Stimulated activated CD4-positive, alpha-beta T cell treated with anti-CD3 and anti-CD28 coated beads, Interleukin-12 subunit alpha, Interleukin-12 subunit beta, amount 100 ng/mL, for 24 hours (primary cell): Measurements from ENCODE around the gene IPO11.
A peak's percentile ranks its signal among the peaks of the same experiment; 100 is the strongest.

Experiments
- DNase-seq, 2 experiments: peaks; one replicate each; pipeline ENCODE4 v3.0.0-alpha.2; 2020; ENCODE audit warnings: low read depth in 2 of 2

Gene IPO11

GRCh38 chr5:62412549-62413329 lies at the start of gene IPO11:
Gene IPO11, plus strand, starts transcription at chr5:62412763. Its CDS starts 24,517 bp downstream, at chr5:62437280.
- peak; percentile 98 to 99 for DNase-seq

GRCh38 chr5:62369039-62369438 lies 43.5 kb upstream of the IPO11 start:
- DNase-seq, result no peak

- no peak for DNase-seq
These were observed 41.2 kb upstream of the IPO11 start for GRCh38 chr5:62371409-62371808.

GRCh38 chr5:62372600-62372999 lies 40.0 kb upstream of the IPO11 start:
- DNase-seq, result no peak

GRCh38 chr5:62373382-62373781 lies 39.2 kb upstream of the IPO11 start:
- DNase-seq, result no peak

GRCh38 chr5:62374090-62374489 lies 38.5 kb upstream of the IPO11 start:
- DNase-seq, result no peak

GRCh38 chr5:62375627-62376026 lies 36.9 kb upstream of the IPO11 start:
- no peak for DNase-seq

GRCh38 chr5:62376064-62376463 lies 36.5 kb upstream of the IPO11 start:
- DNase-seq, result no peak

- no peak for DNase-seq
These were observed 27.4 kb upstream of the IPO11 start for GRCh38 chr5:62385131-62385530.

- DNase-seq, result no peak
These were observed 26.7 kb upstream of the IPO11 start for GRCh38 chr5:62385816-62386400.

GRCh38 chr5:62386824-62387223 lies 25.7 kb upstream of the IPO11 start:
- DNase-seq, result no peak

GRCh38 chr5:62395210-62395950 lies 17.2 kb upstream of the IPO11 start:
- DNase-seq, result no peak

GRCh38 chr5:62403411-62404250 lies 8.9 kb upstream of the IPO11 start, which contains the start of gene DIMT1:
Gene DIMT1, minus strand, starts transcription at chr5:62403905. Its CDS starts 133 bp downstream, at chr5:62403772.
- DNase-seq, result peak; percentile 89 to 93

GRCh38 chr5:62413711-62414110 lies 1.1 kb downstream of the IPO11 start:
- no peak for DNase-seq

GRCh38 chr5:62418462-62419076 lies 6.0 kb downstream of the IPO11 start:
- no peak for DNase-seq

- DNase-seq, result no peak
These were observed 7.0 kb downstream of the IPO11 start for GRCh38 chr5:62419609-62420008.

GRCh38 chr5:62421414-62421813 lies 8.9 kb downstream of the IPO11 start:
- no peak for DNase-seq

- DNase-seq, result no peak
These were observed 12.2 kb downstream of the IPO11 start for GRCh38 chr5:62424763-62425162.

GRCh38 chr5:62431735-62432620 lies 19.4 kb downstream of the IPO11 start:
- no peak for DNase-seq

- DNase-seq, result no peak
These were observed 20.1 kb downstream of the IPO11 start for GRCh38 chr5:62432621-62433064.
